Middle frontal gyrus (tissue), 1 donor: Measurements from ENCODE around the gene MAD1L1.

Experiments used
- DNase-seq: peaks from one replicate; pipeline ENCODE4 v3.0.0-alpha.2; 2015; ENCODE audit warnings: low spot score; ENCODE audit errors: extremely low spot score

The MAD1L1 gene

GRCh38 chr7:2141021-2141410 lies 91.7 kb downstream of the MAD1L1 start:
- DNase-seq = no peak

GRCh38 chr7:2140216-2141020 lies 92.3 kb downstream of the MAD1L1 start:
- no peak for DNase-seq

GRCh38 chr7:2139004-2139699 lies 93.6 kb downstream of the MAD1L1 start:
- no peak for DNase-seq

GRCh38 chr7:2138146-2138765 lies 94.5 kb downstream of the MAD1L1 start:
- no peak for DNase-seq

- no peak for DNase-seq
Observed at GRCh38 chr7:2134740-2135139, 98.0 kb downstream of the MAD1L1 start.

GRCh38 chr7:2132243-2132642 lies 100.5 kb downstream of the MAD1L1 start:
- DNase-seq = no peak

- no peak for DNase-seq
Observed at GRCh38 chr7:2131800-2132199, 100.9 kb downstream of the MAD1L1 start.

- DNase-seq = no peak
Observed at GRCh38 chr7:2131341-2131740, 101.4 kb downstream of the MAD1L1 start.

GRCh38 chr7:2130096-2130375 lies 102.7 kb downstream of the MAD1L1 start:
- no peak for DNase-seq

- no peak for DNase-seq
Observed at GRCh38 chr7:2129323-2130095, 103.2 kb downstream of the MAD1L1 start.

GRCh38 chr7:2128601-2129322 lies 104.0 kb downstream of the MAD1L1 start:
- no peak for DNase-seq

- DNase-seq = no peak
Observed at GRCh38 chr7:2126621-2127020, 106.1 kb downstream of the MAD1L1 start.

- no peak for DNase-seq
Observed at GRCh38 chr7:2125931-2126330, 106.8 kb downstream of the MAD1L1 start.

GRCh38 chr7:2124604-2125345 lies 108.0 kb downstream of the MAD1L1 start:
- DNase-seq = no peak

GRCh38 chr7:2123916-2124315 lies 108.8 kb downstream of the MAD1L1 start:
- DNase-seq = no peak

GRCh38 chr7:2123360-2123759 lies 109.4 kb downstream of the MAD1L1 start:
- no peak for DNase-seq

GRCh38 chr7:2122651-2123050 lies 110.1 kb downstream of the MAD1L1 start:
- no peak for DNase-seq

- DNase-seq = no peak
Observed at GRCh38 chr7:2120841-2121830, 111.6 kb downstream of the MAD1L1 start.

GRCh38 chr7:2120251-2120660 lies 112.5 kb downstream of the MAD1L1 start:
- DNase-seq = no peak
